22Rv1 (cell line): Measurements from ENCODE around the gene CD151.

Source experiments
- H3K27ac ChIP-seq: fragments of 450-650 bp; 2 replicates; pipeline ENCODE4 v1.5.1; 2017
- CTCF ChIP-seq: fragments of 450-650 bp; IDR thresholded peaks from 2 replicates; pipeline ENCODE4 v1.5.1; 2017; ENCODE audit warnings: mild to moderate bottlenecking
- ZFX ChIP-seq: fragments of 450-650 bp; IDR thresholded peaks from 2 replicates; pipeline ENCODE4 v1.6.1; 2017; ENCODE audit warnings: antibody characterized with exemption, borderline replicate concordance

The CD151 gene

GRCh38 chr11:798093-798713 lies 34.5 kb upstream of the CD151 start, which contains the start of gene SLC25A22:
SLC25A22 (minus strand) TSS chr11:798281; CDS start chr11:795006, 3,275 bp downstream.
- TF ChIP-seq CTCF (peak; percentile 94), ZFX (no peak)
- H3K27ac ChIP-seq = peak within 1 kb of the TSS; percentile 82

- H3K27ac ChIP-seq = 0 out of 2 replicates have a peak overlapping the region, but pooled peaks have one; percentile 82
- TF ChIP-seq CTCF = no peak
- no peak for TF ChIP-seq ZFX
These were observed 33.0 kb upstream of the CD151 start for GRCh38 chr11:799641-800316.

- TF ChIP-seq ZFX (no peak), CTCF (no peak)
- H3K27ac ChIP-seq = no peak overlapping the region
These were observed 32.3 kb upstream of the CD151 start for GRCh38 chr11:800473-800872.

- TF ChIP-seq CTCF (no peak), ZFX (no peak)
- no peak overlapping the region for H3K27ac ChIP-seq
These were observed 31.5 kb upstream of the CD151 start for GRCh38 chr11:801097-801780.

GRCh38 chr11:802018-802617 lies 30.6 kb upstream of the CD151 start:
- TF ChIP-seq CTCF (no peak), ZFX (no peak)
- H3K27ac ChIP-seq = no peak overlapping the region

GRCh38 chr11:802693-803466 lies 29.9 kb upstream of the CD151 start:
- H3K27ac ChIP-seq = peak overlapping the region; percentile 93; the same call in 1 of the 2 replicates
- TF ChIP-seq ZFX = no peak
- no peak for TF ChIP-seq CTCF
